Measurements from ENCODE around the gene SLC13A2.
"Not testable (repeated sequence)": the region's sequence is repeated elsewhere in the genome, so short reads cannot be mapped to it uniquely, and the experiment has no call there.

Gene SLC13A2

GRCh38 chr17:28446716-28447395 lies 26.6 kb upstream of the SLC13A2 start:
- no peak for DNase-seq (ENCODE audit: low read depth, low spot score)
- no peak overlapping the region for H3K27ac ChIP-seq
- H3K9me3 ChIP-seq (ENCODE audit: low read depth, low read length) = no peaks in the 10 kb centered on the region
- H3K4me3 ChIP-seq = no peak overlapping the region
- TF ChIP-seq POLR2AphosphoS5 (IDR thresholded peaks at IDR 0.05; ENCODE audit: borderline replicate concordance, low read depth, low read length) (no peak), EZH2 (IDR thresholded peaks at IDR 0.05) (no peak), FOXP2 (optimal IDR thresholded peaks at IDR 0.05; ENCODE audit: control extremely low read depth, extremely low read length, insufficient read depth) (no peak)
- H3K36me3 ChIP-seq (ENCODE audit: insufficient read depth, low read length) = no peaks in the 10 kb centered on the region
- no peak overlapping the region for H3K9ac ChIP-seq (ENCODE audit: insufficient read length)

DNA sequence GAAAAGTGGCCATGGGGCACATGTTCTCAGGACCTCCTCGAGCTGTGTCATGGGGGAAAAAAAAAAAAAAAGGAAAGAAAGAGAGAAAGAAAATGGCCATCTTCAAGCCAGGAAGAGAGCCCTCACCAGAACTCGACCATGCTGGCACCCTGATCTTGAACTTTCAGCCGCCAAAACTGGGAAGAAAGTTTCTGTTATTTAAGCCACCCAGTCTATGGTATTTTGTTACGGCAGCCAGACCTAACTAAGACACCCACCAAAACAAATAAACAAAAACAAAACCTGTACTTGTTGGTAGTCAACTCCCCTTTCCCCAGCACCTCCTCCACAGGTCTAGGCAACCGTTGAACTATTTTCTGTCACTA lies 26.1 kb upstream of the SLC13A2 start:
- H3K27ac ChIP-seq = no peak overlapping the region
- TF ChIP-seq POLR2AphosphoS5 (IDR thresholded peaks at IDR 0.05; ENCODE audit: borderline replicate concordance, low read depth, low read length) = no peak
- TF ChIP-seq FOXP2 (optimal IDR thresholded peaks at IDR 0.05; ENCODE audit: control extremely low read depth, extremely low read length, insufficient read depth) = no peak
- TF ChIP-seq EZH2 (IDR thresholded peaks at IDR 0.05) = no peak
- no peak overlapping the region for H3K9ac ChIP-seq (ENCODE audit: insufficient read length)
- no peak overlapping the region for H3K4me3 ChIP-seq
- H3K36me3 ChIP-seq (ENCODE audit: insufficient read depth, low read length) = no peaks in the 10 kb centered on the region
- H3K9me3 ChIP-seq (ENCODE audit: low read depth, low read length) = no peaks in the 10 kb centered on the region
- DNase-seq (ENCODE audit: low read depth, low spot score) = no peak

DNA sequence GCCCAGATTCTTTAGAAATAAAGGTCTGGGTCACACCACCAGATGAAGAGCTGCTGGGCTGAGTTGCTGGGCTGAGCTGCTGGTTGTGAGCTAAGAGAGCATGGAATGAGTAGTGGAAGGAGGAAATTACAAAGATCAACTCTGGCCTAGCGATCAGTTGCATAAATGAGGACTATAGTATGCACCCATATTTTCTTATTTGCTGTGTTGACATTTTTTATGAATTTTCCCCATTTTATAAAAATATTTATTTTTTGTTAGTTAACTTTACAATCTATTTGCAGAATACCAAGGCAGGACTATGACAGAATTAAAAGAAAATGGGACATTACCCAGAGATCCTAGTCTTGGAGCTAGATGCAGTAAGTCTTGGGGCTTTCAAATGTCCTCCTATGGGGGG lies 23.6 kb upstream of the SLC13A2 start:
- DNase-seq (ENCODE audit: low read depth, low spot score) = no peak
- Histone ChIP-seq H3K36me3 (ENCODE audit: insufficient read depth, low read length) (no peaks in the 10 kb centered on the region), H3K9ac (ENCODE audit: insufficient read length) (no peak overlapping the region), H3K27ac (no peak overlapping the region), H3K4me3 (no peak overlapping the region), H3K9me3 (ENCODE audit: low read depth, low read length) (no peaks in the 10 kb centered on the region)
- TF ChIP-seq FOXP2 (optimal IDR thresholded peaks at IDR 0.05; ENCODE audit: control extremely low read depth, extremely low read length, insufficient read depth) = no peak
- no peak for TF ChIP-seq POLR2AphosphoS5 (IDR thresholded peaks at IDR 0.05; ENCODE audit: borderline replicate concordance, low read depth, low read length)
- TF ChIP-seq EZH2 (IDR thresholded peaks at IDR 0.05) = no peak

- H3K36me3 ChIP-seq (ENCODE audit: insufficient read depth, low read length) = no peaks in the 10 kb centered on the region
- H3K9me3 ChIP-seq (ENCODE audit: low read depth, low read length) = no peaks in the 10 kb centered on the region
- no peak overlapping the region for H3K4me3 ChIP-seq
- no peak overlapping the region for H3K9ac ChIP-seq (ENCODE audit: insufficient read length)
- TF ChIP-seq EZH2 (IDR thresholded peaks at IDR 0.05) (no peak), FOXP2 (optimal IDR thresholded peaks at IDR 0.05; ENCODE audit: control extremely low read depth, extremely low read length, insufficient read depth) (no peak), POLR2AphosphoS5 (IDR thresholded peaks at IDR 0.05; ENCODE audit: borderline replicate concordance, low read depth, low read length) (no peak)
- H3K27ac ChIP-seq = no peak overlapping the region
- no peak for DNase-seq (ENCODE audit: low read depth, low spot score)
Observed at GRCh38 chr17:28457890-28458289, 15.6 kb upstream of the SLC13A2 start.

- H3K4me3 ChIP-seq; H3K36me3 ChIP-seq (ENCODE audit: insufficient read depth, low read length); H3K9me3 ChIP-seq (ENCODE audit: low read depth, low read length); H3K9ac ChIP-seq (ENCODE audit: insufficient read length); H3K27ac ChIP-seq; DNase-seq (ENCODE audit: low read depth, low spot score): not testable (repeated sequence)
Observed at GRCh38 chr17:28458881-28459280, 14.6 kb upstream of the SLC13A2 start.

- no peaks in the 10 kb centered on the region for H3K9me3 ChIP-seq (ENCODE audit: low read depth, low read length)
- no peak overlapping the region for H3K27ac ChIP-seq
- H3K36me3 ChIP-seq (ENCODE audit: insufficient read depth, low read length) = no peaks in the 10 kb centered on the region
- no peak for DNase-seq (ENCODE audit: low read depth, low spot score)
- no peak overlapping the region for H3K4me3 ChIP-seq
- no peak overlapping the region for H3K9ac ChIP-seq (ENCODE audit: insufficient read length)
- TF ChIP-seq EZH2 (IDR thresholded peaks at IDR 0.05) (no peak), POLR2AphosphoS5 (IDR thresholded peaks at IDR 0.05; ENCODE audit: borderline replicate concordance, low read depth, low read length) (no peak), FOXP2 (optimal IDR thresholded peaks at IDR 0.05; ENCODE audit: control extremely low read depth, extremely low read length, insufficient read depth) (no peak)
Observed at GRCh38 chr17:28460901-28461300, 12.5 kb upstream of the SLC13A2 start.

GRCh38 chr17:28466001-28466400 lies 7.4 kb upstream of the SLC13A2 start:
- H3K27ac ChIP-seq = no peak overlapping the region
- H3K4me3 ChIP-seq = no peak overlapping the region
- DNase-seq (ENCODE audit: low read depth, low spot score) = no peak
- H3K9ac ChIP-seq (ENCODE audit: insufficient read length) = no peak overlapping the region
- H3K36me3 ChIP-seq (ENCODE audit: insufficient read depth, low read length) = no peaks in the 10 kb centered on the region
- TF ChIP-seq EZH2 (IDR thresholded peaks at IDR 0.05) (no peak), POLR2AphosphoS5 (IDR thresholded peaks at IDR 0.05; ENCODE audit: borderline replicate concordance, low read depth, low read length) (no peak)
- H3K9me3 ChIP-seq (ENCODE audit: low read depth, low read length) = no peaks in the 10 kb centered on the region

GRCh38 chr17:28466521-28467048 lies 6.9 kb upstream of the SLC13A2 start:
- TF ChIP-seq POLR2AphosphoS5 (IDR thresholded peaks at IDR 0.05; ENCODE audit: borderline replicate concordance, low read depth, low read length) = no peak
- no peak for TF ChIP-seq EZH2 (IDR thresholded peaks at IDR 0.05)
- no peak for TF ChIP-seq FOXP2 (optimal IDR thresholded peaks at IDR 0.05; ENCODE audit: control extremely low read depth, extremely low read length, insufficient read depth)
- no peak overlapping the region for H3K4me3 ChIP-seq
- no peak overlapping the region for H3K27ac ChIP-seq
- no peak overlapping the region for H3K9ac ChIP-seq (ENCODE audit: insufficient read length)
- H3K9me3 ChIP-seq (ENCODE audit: low read depth, low read length) = no peaks in the 10 kb centered on the region
- DNase-seq (ENCODE audit: low read depth, low spot score) = no peak
- no peaks in the 10 kb centered on the region for H3K36me3 ChIP-seq (ENCODE audit: insufficient read depth, low read length)

GRCh38 chr17:28467456-28468025 lies 5.9 kb upstream of the SLC13A2 start:
- peak overlapping the region; percentile 63 for H3K27ac ChIP-seq
- no peak for TF ChIP-seq POLR2AphosphoS5 (IDR thresholded peaks at IDR 0.05; ENCODE audit: borderline replicate concordance, low read depth, low read length)
- no peak for TF ChIP-seq FOXP2 (optimal IDR thresholded peaks at IDR 0.05; ENCODE audit: control extremely low read depth, extremely low read length, insufficient read depth)
- TF ChIP-seq EZH2 (IDR thresholded peaks at IDR 0.05) = no peak
- H3K36me3 ChIP-seq (ENCODE audit: insufficient read depth, low read length) = no peaks in the 10 kb centered on the region
- no peak overlapping the region for H3K9ac ChIP-seq (ENCODE audit: insufficient read length)
- peak; percentile 61 for DNase-seq (ENCODE audit: low read depth, low spot score)
- no peaks in the 10 kb centered on the region for H3K9me3 ChIP-seq (ENCODE audit: low read depth, low read length)
- peak overlapping the region; percentile 18; the same call in 1 of the 2 replicates for H3K4me3 ChIP-seq

DNA sequence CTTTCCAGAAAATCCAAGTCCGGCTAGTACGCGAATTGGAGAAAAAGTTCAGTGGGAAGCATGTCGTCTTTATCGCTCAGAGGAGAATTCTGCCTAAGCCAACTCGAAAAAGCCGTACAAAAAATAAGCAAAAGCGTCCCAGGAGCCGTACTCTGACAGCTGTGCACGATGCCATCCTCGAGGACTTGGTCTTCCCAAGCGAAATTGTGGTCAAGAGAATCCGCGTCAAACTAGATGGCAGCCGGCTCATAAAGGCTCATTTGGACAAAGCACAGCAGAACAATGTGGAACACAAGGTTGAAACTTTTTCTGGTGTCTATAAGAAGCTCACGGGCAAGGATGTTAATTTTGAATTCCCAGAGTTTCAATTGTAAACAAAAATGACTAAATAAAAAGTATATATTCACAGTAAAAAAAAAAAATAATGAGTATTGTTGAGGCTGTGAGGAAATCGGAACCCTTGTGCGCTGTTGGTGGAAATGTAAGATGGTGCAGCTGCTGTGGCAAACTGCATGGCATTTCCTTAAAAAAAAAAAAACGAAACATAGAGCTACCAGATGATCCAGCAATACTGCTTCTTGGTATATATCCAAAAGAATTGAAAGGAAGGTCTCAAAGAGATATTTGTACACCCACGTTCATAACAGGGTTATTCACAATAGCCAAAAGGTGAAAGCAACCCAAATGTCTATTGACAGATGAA lies 5.3 kb upstream of the SLC13A2 start:
- not testable (repeated sequence) for DNase-seq (ENCODE audit: low read depth, low spot score); H3K9me3 ChIP-seq (ENCODE audit: low read depth, low read length); H3K27ac ChIP-seq; H3K36me3 ChIP-seq (ENCODE audit: insufficient read depth, low read length); H3K4me3 ChIP-seq; H3K9ac ChIP-seq (ENCODE audit: insufficient read length)
